Pons (tissue), 1 donor: ENCODE data around the gene ABCG1.

Experiments
- DNase-seq: peaks from one replicate; pipeline ENCODE4 v3.0.0-alpha.2; 2016; ENCODE audit warnings: low spot score

ABCG1 gene

GRCh38 chr21:42272109-42272962 is 53.4 kb downstream of the ABCG1 start:
- DNase-seq = no peak

- DNase-seq = no peak
Observed at GRCh38 chr21:42272984-42273600, 54.2 kb downstream of the ABCG1 start.

GRCh38 chr21:42276076-42276475 is 57.1 kb downstream of the ABCG1 start:
- no peak for DNase-seq

GRCh38 chr21:42276526-42277154 is 57.7 kb downstream of the ABCG1 start:
- no peak for DNase-seq

GRCh38 chr21:42277593-42277992 is 58.7 kb downstream of the ABCG1 start:
- DNase-seq = no peak

- no peak for DNase-seq
Observed at GRCh38 chr21:42278451-42279149, 59.7 kb downstream of the ABCG1 start.

- DNase-seq = no peak
Observed at GRCh38 chr21:42279341-42279871, 60.5 kb downstream of the ABCG1 start.

GRCh38 chr21:42279888-42280287 is 60.9 kb downstream of the ABCG1 start:
- no peak for DNase-seq

GRCh38 chr21:42280356-42281180 is 61.6 kb downstream of the ABCG1 start:
- no peak for DNase-seq

- DNase-seq = no peak
Observed at GRCh38 chr21:42281181-42281680, 62.3 kb downstream of the ABCG1 start.

- no peak for DNase-seq
Observed at GRCh38 chr21:42282021-42282420, 63.1 kb downstream of the ABCG1 start.

GRCh38 chr21:42282715-42283114 is 63.8 kb downstream of the ABCG1 start:
- no peak for DNase-seq

GRCh38 chr21:42285569-42286245 is 66.8 kb downstream of the ABCG1 start:
- DNase-seq = no peak

- DNase-seq = no peak
Observed at GRCh38 chr21:42286416-42286815, 67.5 kb downstream of the ABCG1 start.

GRCh38 chr21:42287193-42288083 is 68.5 kb downstream of the ABCG1 start:
- no peak for DNase-seq

GRCh38 chr21:42288962-42289361 is 70.0 kb downstream of the ABCG1 start:
- DNase-seq = no peak

GRCh38 chr21:42289926-42290325 is 71.0 kb downstream of the ABCG1 start:
- DNase-seq = peak; percentile 78

- no peak for DNase-seq
Observed at GRCh38 chr21:42290505-42290904, 71.6 kb downstream of the ABCG1 start.

GRCh38 chr21:42291003-42291750 is 72.2 kb downstream of the ABCG1 start:
- no peak for DNase-seq
